Tibial nerve (tissue), 3 donors: ENCODE data around the gene RASAL1.

Experiments used
- CTCF ChIP-seq, 5 experiments: fragments of 200-600 bp in 3 of 5; fragments of 450-650 bp in 2 of 5; sonication (generic) in 3 of 5; IDR thresholded peaks; one replicate each; pipeline ENCODE4 v1.5.1; 2016 to 2019; ENCODE audit warnings: antibody characterized with exemption in 5 of 5, mild to moderate bottlenecking in 3 of 5, moderate library complexity in 2 of 5
- POLR2A ChIP-seq, 2 donors: fragments of 450-650 bp; IDR thresholded peaks; one replicate each; pipeline ENCODE4 v1.6.1; 2017; ENCODE audit warnings: antibody characterized with exemption in 2 of 2, mild to moderate bottlenecking in 2 of 2, moderate library complexity in 2 of 2

GRCh38 chr12:113081873-113082272 is 53.7 kb downstream of the RASAL1 start:
- TF ChIP-seq CTCF (IDR thresholded peaks at IDR 0.05) (no peak), POLR2A (IDR thresholded peaks at IDR 0.05) (no peak)
